ENCODE results near the gene DNHD1. TPM values are rescaled to one million over a fixed set of nuclear protein-coding genes. Genes with fewer than 3 reads are reported as not detected.

The DNHD1 gene
- polyA plus RNA-seq, 3 donors, result 0.24 to 21.0 (median 0.59) TPM

GRCh38 chr11:6619004-6619745, 122.1 kb downstream of the DNHD1 start, which contains the start of gene TPP1:
TPP1 (minus strand) TSS chr11:6619422; CDS start chr11:6619400, 22 bp downstream.
- 0% methylated on average over 7 of the region's 16 CpGs for WGBS (ENCODE audit: insufficient coverage)
- intact Hi-C loops (cut with micrococcal nuclease), result loop anchor here (2.0 to 10.0 kb wide), 2 partner anchors 16 to 384 kb away; partner anchors contain the start of genes CNGA4 (in 1 of the 2), FHIP1B (in 1 of the 2), ILK (in 1 of the 2) and RRP8 (in 1 of the 2)
- no peak for TF ChIP-seq CTCF (IDR thresholded peaks at IDR 0.05)
- Histone ChIP-seq H3K79me2 (ENCODE audit: insufficient read depth, low read length) (peaks cover 43% of the 10 kb centered on the region), H3K4me3 (replicated peaks in 1 of 3; ENCODE audit: low read depth in 2 of 3, low read length in 3 of 3) (peak within 1 kb of the TSS; percentile 61 to 95 (median 92)), H3K9ac (ENCODE audit: insufficient read depth, low read length, poor library complexity, severe bottlenecking) (peak within 1 kb of the TSS; percentile 93), H3K4me1 (ENCODE audit: control insufficient read depth in 1 of 2, insufficient read depth in 2 of 2, low read length in 2 of 2) (peaks cover 34 to 47% of the 10 kb centered on the region in 2 donors), H3K36me3 (replicated peaks in 1 of 2; ENCODE audit: control insufficient read depth in 1 of 2, insufficient read depth in 2 of 2, low read length in 2 of 2) (peaks cover 28 to 33% of the 10 kb centered on the region in 2 donors), H3K27me3 (ENCODE audit: control insufficient read depth in 2 of 2, insufficient read depth in 2 of 2, low read length in 2 of 2) (no peaks in the 10 kb centered on the region), H3K4me2 (replicated peaks; ENCODE audit: extremely low read depth, low read length, poor library complexity, severe bottlenecking) (peak within 1 kb of the TSS; percentile 93), H3K9me3 (replicated peaks in 1 of 2; ENCODE audit: control insufficient read depth in 1 of 2, insufficient read depth in 1 of 2, low read length in 2 of 2) (no peaks in the 10 kb centered on the region), H2AFZ (ENCODE audit: insufficient read depth, low read depth, low read length, poor library complexity, severe bottlenecking) (peak within 1 kb of the TSS; percentile 79), H4K20me1 (ENCODE audit: insufficient read depth, low read length) (peaks cover 19% of the 10 kb centered on the region), H3K27ac (ENCODE audit: low read depth in 1 of 2, low read length in 2 of 2) (peak within 1 kb of the TSS; percentile 96 to 99)
- Mint-ChIP-seq H3K36me3 (no peaks in the 10 kb centered on the region), H3K27me3 (ENCODE audit: low read depth in 3 of 3) (no peaks in the 10 kb centered on the region), H3K9me3 (no peaks in the 10 kb centered on the region), H3K4me1 (peaks cover 18% of the 10 kb centered on the region), H3K27ac (no peak within 1 kb of the TSS), H3K4me3 (no peak within 1 kb of the TSS)
- DNase-seq, result peak; percentile 90 to 93 (median 92)

- H3K9ac ChIP-seq (ENCODE audit: insufficient read depth, low read length, poor library complexity, severe bottlenecking), result no peak overlapping the region
- H3K27ac ChIP-seq (ENCODE audit: low read depth in 1 of 2, low read length in 2 of 2), result peak overlapping the region in 1 of 2 donors; percentile 50
- intact Hi-C loops (cut with micrococcal nuclease), result no loop called here
- H3K4me3 Mint-ChIP-seq, result no peak overlapping the region
- H3K36me3 Mint-ChIP-seq, result no peaks in the 10 kb centered on the region
- peaks cover 37% of the 10 kb centered on the region for H3K79me2 ChIP-seq (ENCODE audit: insufficient read depth, low read length)
- peaks cover 13% of the 10 kb centered on the region for H3K4me1 Mint-ChIP-seq
- no peaks in the 10 kb centered on the region for H3K27me3 Mint-ChIP-seq (ENCODE audit: low read depth in 3 of 3)
- no peaks in the 10 kb centered on the region for H3K27me3 ChIP-seq (ENCODE audit: control insufficient read depth in 2 of 2, insufficient read depth in 2 of 2, low read length in 2 of 2)
- H3K9me3 Mint-ChIP-seq, result no peaks in the 10 kb centered on the region
- H3K4me1 ChIP-seq (ENCODE audit: control insufficient read depth in 1 of 2, insufficient read depth in 2 of 2, low read length in 2 of 2), result peaks cover 34 to 47% of the 10 kb centered on the region in 2 donors
- TF ChIP-seq CTCF (IDR thresholded peaks at IDR 0.05), result no peak
- no peak overlapping the region for H2AFZ ChIP-seq (ENCODE audit: insufficient read depth, low read depth, low read length, poor library complexity, severe bottlenecking)
- H3K36me3 ChIP-seq (replicated peaks in 1 of 2; ENCODE audit: control insufficient read depth in 1 of 2, insufficient read depth in 2 of 2, low read length in 2 of 2), result peaks cover 13 to 18% of the 10 kb centered on the region in 2 donors
- no peak overlapping the region for H3K4me3 ChIP-seq (replicated peaks in 1 of 3; ENCODE audit: low read depth in 2 of 3, low read length in 3 of 3)
- peak in 2 of 3 donors; percentile 40 to 68 for DNase-seq
- no peak overlapping the region for H3K27ac Mint-ChIP-seq
- no peak overlapping the region for H3K4me2 ChIP-seq (replicated peaks; ENCODE audit: extremely low read depth, low read length, poor library complexity, severe bottlenecking)
- H3K9me3 ChIP-seq (replicated peaks in 1 of 2; ENCODE audit: control insufficient read depth in 1 of 2, insufficient read depth in 1 of 2, low read length in 2 of 2), result no peaks in the 10 kb centered on the region
- WGBS (ENCODE audit: insufficient coverage), result no CpG with 5 or more reads among the region's 1 CpG
- H4K20me1 ChIP-seq (ENCODE audit: insufficient read depth, low read length), result peaks cover 19% of the 10 kb centered on the region
Observed at GRCh38 chr11:6620636-6621035, 123.6 kb downstream of the DNHD1 start.

Other genes starting within 250 kb of the DNHD1 start
- not detected for gene CCKBR, start 237.4 kb upstream of the DNHD1 start, polyA plus RNA-seq
- gene CAVIN3, start 176.8 kb upstream of the DNHD1 start, polyA plus RNA-seq, result 10 to 100 TPM in 2 of 3 donors, 1 to 10 TPM in 1; 3.1 to 13.6 (median 11.2) TPM
- 10 to 100 TPM in 1 of 3 donors, 1 to 10 TPM in 2; 4.2 to 22.6 (median 4.9) TPM for gene SMPD1, start 106.8 kb upstream of the DNHD1 start, polyA plus RNA-seq
- gene APBB1, start 78.2 kb upstream of the DNHD1 start, polyA plus RNA-seq, result 1 to 10 TPM in 2 of 3 donors, under 1 TPM in 1; 0.85 to 2.5 (median 2.4) TPM
- gene HPX, start 56.3 kb upstream of the DNHD1 start, polyA plus RNA-seq, result under 1 TPM in 1 of 3 donors, not detected in 2; 0.40 TPM
- gene TRIM3, start 23.3 kb upstream of the DNHD1 start, polyA plus RNA-seq, result 10 to 100 TPM in 1 of 3 donors, 1 to 10 TPM in 2; 1.7 to 36.2 (median 3.3) TPM
- 10 to 100 TPM; 21.6 to 43.8 (median 27.2) TPM for gene ARFIP2, start 15.9 kb upstream of the DNHD1 start, polyA plus RNA-seq
- gene TIMM10B, start 15.8 kb upstream of the DNHD1 start, polyA plus RNA-seq, result 10 to 100 TPM; 20.0 to 34.9 (median 22.1) TPM
- gene RRP8, start 106.3 kb downstream of the DNHD1 start, polyA plus RNA-seq, result 10 to 100 TPM in 2 of 3 donors, 1 to 10 TPM in 1; 7.2 to 14.1 (median 11.9) TPM
- 100 to 1,000 TPM; 165 to 271 (median 250) TPM for gene ILK, start 106.5 kb downstream of the DNHD1 start, polyA plus RNA-seq
- 100 to 1,000 TPM; 137 to 233 (median 232) TPM for gene TAF10, start 114.9 kb downstream of the DNHD1 start, polyA plus RNA-seq
- gene TPP1, start 122.1 kb downstream of the DNHD1 start, polyA plus RNA-seq, result 100 to 1,000 TPM; 218 to 359 (median 271) TPM
- gene DCHS1, start 158.5 kb downstream of the DNHD1 start, polyA plus RNA-seq, result under 1 TPM; 0.01 to 0.88 (median 0.02) TPM
- 10 to 100 TPM in 2 of 3 donors, 1 to 10 TPM in 1; 8.0 to 14.0 (median 12.8) TPM for gene MRPL17, start 186.1 kb downstream of the DNHD1 start, polyA plus RNA-seq